GM19025 (cell line): ENCODE measurements around the gene CEP250.
"Not testable (repeated sequence)": the region's sequence is repeated elsewhere in the genome, so short reads cannot be mapped to it uniquely, and the experiment has no call there.

Experiments used
- ATAC-seq: cut with Tn5 transposase; IDR thresholded peaks from one replicate; pipeline ENCODE4 v1.9.1; 2021; ENCODE audit warnings: mild to moderate bottlenecking, low read depth, moderate library complexity; ENCODE audit not compliant: unreplicated experiment

CEP250 gene

DNA sequence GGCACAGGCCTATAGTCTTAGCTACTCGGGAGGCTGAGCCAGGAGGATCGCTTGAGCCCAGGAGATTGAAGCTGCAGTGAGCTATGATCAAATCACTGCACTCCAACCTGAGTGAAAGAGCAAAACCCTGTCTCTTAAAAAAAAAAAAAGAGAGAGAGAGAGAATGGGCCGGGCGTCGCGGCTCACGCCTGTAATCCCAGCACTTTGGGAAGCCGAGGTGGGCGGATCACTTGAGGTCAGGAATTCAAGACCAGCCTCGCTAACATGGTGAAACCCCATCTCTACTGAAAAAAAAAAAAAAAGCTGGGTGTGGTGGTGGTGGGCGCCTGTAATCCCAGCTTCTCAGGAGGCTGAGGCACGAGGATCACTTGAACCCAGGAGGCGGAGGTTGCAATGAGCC is 5.5 kb upstream of the CEP250 start:
- ATAC-seq = not testable (repeated sequence)

DNA sequence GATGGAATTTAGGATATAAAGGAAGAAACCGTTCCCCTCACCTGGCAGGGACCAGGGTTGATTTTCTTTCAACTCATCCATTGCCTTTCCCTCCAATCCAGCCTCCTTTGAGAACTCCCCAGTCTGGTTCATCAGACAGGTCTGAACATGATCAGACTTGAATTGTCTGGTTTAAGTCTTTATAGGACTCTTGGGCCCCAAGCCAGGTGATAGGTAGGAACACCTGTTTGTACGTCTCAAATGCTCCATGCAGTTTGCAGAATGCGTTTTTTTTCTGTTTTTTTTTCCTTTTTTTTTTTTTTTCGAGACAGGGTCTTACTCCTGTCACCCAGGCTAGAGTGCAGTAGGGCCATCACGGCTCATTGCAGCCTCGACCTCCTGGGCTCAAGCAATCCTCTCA is 4.1 kb upstream of the CEP250 start:
- no peak for ATAC-seq

DNA sequence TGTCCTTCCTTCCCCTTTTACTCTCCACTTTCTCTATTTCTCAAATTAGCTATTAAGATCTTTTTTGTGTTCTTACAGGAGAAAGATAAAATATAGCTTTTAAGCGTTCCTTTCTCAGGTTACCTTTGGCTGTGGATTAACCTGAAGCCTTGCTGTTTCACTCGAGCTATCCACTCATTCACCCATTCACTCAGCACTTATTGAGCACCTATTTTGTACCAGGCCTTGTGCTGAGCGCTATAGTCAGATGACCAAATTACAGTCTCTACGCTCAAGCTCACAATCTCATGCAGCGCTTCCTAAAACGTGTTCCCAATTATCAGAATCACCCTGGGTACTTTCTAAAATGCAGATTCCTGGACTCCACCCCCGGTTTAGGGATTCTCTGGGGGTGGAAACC is 1.8 kb upstream of the CEP250 start:
- ATAC-seq = no peak

DNA sequence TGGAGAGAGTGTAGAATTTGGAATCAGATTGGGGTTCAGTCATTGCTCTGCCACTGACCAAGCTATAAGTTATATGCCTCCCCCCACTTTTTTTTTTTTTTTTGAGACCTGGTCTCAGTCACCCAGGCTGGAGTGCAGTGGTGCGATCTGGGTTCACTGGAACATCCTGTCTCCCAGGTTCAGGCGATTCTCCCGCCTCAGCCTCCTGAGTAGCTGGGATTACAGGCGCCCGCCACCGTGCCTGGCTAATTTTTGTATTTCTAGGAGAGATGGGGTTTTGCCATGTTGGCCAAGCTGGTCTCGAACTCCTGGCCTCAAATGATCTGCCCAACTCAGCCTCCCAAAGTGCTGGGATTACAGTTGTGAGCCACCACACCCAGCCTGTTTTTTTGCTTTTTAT is 1.3 kb downstream of the CEP250 start:
- ATAC-seq = not testable (repeated sequence)

DNA sequence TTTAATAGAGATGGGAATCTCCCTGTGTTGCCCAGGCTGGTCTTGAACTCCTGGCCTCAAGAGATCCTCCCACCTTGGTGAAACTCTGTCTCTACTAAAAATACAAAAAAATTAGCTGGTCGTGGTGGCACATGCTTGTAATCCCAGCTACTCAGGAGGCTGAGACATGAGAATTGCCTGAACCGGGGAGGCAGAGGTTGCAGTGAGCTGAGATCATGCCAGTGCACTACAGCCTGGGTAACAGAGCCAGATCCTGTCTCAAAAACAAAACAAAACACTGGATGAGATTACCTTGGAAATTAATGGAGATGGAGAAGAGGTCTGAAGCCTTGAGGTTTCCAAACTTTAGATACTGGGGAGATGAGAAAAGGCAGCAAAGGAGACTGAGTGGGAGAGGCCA is 2.1 kb downstream of the CEP250 start:
- not testable (repeated sequence) for ATAC-seq

DNA sequence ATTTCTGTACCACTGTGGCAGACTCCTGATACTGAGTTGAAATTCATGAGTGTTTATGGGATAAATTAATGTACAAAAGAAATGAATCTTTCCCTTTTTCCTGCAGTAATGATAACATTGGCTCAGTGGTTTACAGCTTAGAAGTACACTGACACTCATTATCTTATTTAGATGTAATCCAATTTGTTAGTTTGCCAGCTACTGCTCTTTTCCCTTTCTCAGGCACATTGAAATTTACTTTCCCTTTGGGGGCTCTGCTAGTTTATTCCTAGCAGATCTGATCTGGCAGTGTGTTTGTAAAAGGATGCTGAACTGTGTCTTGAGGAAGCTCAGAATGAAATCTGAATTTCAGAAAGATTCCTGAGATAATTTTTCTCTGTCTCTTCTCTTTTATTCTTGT is 3.0 kb downstream of the CEP250 start:
- ATAC-seq = no peak

DNA sequence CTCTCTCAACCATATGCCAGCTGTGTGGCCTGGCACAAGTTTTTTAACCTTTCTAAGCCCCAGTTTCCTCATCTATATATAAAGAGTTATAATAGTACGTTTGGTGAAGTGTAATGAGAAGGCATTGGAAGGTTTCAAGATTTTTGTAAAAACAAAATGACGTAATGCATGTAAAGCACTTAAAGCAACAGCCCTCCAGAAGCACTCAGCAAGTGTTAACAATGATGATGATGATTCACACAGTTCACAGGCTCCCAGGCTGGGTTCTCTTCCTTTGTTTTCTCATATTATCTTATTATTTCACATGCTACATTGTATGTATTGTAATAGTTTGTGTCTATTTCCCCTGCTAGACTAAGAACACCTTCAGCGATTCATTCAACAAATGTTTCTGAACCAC is 6.2 kb downstream of the CEP250 start:
- ATAC-seq = no peak

DNA sequence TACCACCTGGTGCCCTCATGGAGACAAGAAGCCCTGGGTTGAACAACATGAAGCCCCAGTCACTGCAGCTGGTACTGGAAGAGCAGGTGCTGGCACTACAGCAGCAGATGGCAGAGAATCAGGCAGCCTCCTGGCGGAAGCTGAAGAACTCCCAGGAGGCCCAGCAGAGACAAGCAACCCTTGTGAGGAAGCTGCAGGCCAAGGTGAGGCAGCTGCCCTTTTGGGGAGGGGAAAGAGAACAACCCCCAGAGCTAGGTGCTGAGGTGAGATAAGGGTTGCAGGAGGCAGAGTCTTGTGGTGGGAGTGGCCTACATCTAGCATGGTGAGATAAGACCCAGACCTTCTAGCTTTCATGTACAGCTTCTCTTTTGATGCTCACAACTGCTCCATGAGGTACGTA is 7.0 kb downstream of the CEP250 start:
- no peak for ATAC-seq

DNA sequence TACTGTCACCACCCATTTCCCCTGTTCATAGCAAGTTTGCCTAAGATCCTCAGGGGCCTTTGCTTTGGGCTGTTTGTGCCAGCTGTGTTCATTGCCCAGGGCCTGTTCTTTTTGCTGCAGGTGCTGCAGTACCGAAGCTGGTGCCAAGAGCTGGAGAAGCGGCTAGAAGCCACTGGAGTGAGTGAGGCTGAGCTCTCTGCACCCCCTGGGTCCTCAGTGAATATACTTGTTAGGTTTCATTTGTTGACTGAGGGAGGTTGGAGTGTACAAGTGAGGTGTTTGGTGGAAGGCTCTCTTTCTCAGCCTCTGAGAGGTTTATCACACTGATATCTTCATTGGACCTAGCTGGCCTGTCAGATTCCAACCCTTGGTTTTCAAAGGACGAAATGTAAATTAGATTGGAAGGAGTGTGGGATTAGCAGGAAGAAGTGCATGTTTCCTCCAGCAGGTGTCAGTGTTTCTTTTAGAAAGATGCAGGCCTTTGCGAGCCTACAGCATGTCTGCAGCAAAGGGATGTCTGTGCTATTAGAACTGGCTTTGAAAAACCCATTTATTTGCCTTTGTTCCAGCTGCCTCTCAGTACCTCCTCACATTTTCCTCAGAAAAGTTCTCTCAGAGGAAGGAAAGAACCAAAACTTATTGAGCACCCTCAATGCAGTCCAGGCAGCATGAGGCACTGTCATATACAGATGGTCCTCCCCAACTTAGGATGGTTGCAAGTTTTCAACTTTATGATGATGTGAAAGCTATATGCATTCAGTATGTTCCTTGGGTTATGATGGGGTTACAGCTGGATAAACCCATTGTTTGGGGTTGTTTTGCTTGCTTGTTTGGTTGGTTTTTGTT is 8.3 kb downstream of the CEP250 start:
- ATAC-seq = no peak

DNA sequence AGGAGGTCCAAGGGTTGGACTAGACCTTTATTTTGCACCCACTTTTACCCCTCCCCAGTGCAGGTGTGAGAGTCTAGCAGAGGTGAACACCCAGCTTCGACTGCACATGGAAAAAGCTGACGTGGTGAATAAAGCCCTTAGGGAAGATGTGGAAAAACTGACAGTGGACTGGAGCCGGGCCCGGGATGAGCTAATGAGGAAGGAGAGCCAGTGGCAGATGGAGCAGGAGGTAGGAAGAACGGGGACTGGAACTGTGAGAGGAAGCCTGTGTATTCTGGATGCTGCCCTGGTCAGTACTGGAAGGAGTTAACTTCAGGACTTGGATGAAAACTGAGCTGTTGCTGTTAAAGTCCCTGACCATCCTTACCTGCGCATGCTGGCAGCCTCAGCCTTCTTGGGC is 10.6 kb downstream of the CEP250 start:
- no peak for ATAC-seq

DNA sequence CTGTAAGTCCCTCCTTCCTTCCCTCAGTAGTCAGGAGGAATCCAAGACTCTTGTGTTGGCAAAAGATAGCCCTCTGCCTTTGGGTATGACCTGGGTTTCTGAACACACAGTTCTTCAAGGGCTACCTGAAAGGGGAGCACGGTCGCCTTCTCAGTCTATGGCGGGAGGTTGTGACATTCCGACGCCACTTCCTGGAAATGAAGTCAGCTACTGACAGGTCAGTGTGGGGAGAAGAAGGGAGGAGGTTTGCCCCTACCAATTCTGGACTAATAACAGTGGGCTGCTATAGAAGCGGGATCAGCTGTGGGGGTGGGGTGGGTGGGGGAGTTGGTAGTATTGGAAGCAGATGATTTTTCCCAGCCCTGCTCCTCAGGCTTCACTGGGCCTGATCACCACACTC is 11.5 kb downstream of the CEP250 start:
- no peak for ATAC-seq

DNA sequence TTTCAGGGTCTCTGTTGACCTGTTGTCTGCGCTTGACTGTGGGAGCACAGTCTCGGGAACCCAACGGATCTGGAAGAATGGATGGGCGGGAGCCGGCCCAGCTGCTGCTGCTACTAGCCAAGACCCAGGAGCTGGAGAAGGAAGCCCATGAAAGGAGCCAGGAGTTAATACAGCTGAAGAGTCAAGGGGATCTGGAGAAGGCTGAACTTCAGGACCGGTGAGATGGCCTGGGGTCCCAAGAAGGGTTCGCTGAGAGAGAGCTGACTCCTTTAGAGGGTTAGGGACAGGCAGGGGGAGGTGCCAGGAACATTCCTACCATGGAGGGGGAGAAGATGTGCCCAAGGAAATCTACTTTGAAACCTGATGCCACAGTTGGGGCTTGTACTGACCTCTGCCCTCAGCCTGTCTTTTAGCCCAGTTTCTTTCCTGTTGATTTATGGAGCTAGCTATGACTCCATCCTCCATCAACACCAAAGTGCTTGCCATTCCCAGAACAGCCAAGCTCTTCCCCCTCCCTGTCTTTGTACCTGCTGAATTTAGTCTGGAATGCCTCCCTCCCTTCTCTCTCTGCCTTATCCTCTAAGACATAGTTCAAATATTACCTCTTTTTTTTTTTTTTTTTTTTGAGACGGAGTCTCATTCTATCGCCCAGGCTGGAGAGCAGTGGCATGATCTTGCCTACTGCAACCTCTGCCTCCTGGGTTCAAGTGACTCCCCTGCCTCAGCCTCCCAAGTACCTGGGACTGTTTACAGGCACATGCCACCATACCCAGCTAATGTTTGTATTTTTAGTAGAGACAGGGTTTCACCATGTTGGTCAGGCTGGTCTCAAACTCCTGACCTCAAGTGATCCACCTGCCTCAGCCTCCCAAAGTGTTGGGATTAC is 12.2 kb downstream of the CEP250 start:
- no peak for ATAC-seq

DNA sequence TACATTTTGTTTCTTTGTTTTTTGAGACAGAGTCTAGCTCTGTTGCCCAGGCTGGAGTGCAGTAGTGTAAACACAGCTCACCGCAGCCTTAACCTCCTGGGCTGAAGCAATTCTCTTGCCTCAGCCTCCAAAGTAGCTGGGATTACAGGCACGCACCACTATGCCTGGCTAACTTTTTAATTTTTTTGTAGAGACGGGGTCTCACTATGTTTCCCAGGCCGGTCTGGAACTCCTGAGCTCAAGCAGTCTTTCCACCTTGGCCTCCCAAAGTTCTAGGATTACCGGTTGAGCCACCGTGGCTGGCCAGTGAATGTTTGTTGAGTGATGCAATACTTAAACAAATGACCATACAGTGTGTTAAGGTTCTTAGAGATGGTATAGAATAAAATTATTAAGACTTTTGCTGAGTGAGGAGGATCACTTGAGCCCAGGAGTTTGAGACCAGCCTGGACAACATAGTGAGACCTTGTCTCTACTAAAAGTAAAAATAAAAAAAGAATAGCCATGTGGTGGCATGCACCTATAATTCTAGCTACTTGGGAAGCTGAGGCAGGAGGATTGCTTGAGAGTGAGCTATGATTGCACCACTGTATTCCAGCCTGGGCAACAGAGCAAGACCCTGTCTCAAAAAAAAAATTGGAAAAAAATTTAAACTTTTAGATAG is 13.4 kb downstream of the CEP250 start:
- ATAC-seq = no peak

DNA sequence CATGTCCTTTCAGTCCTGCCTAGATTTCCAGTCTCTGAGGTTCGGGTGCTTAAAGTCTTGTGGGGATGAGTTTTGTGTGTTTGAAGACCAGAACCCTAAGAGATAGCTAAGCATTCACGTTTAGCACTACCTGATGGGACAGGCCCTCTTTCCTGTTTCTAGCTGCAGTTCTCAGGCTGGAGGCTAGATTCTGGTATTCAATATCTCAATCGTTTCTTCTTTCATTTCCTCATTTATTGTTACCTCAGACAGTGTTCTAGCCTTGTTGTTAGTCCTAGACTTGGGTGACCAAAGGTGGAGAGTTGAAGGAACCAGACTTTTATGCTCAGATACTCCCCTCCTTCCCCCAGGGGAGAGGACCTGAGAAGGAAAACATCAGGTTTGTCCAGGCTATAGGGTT is 16.8 kb downstream of the CEP250 start:
- ATAC-seq = no peak

DNA sequence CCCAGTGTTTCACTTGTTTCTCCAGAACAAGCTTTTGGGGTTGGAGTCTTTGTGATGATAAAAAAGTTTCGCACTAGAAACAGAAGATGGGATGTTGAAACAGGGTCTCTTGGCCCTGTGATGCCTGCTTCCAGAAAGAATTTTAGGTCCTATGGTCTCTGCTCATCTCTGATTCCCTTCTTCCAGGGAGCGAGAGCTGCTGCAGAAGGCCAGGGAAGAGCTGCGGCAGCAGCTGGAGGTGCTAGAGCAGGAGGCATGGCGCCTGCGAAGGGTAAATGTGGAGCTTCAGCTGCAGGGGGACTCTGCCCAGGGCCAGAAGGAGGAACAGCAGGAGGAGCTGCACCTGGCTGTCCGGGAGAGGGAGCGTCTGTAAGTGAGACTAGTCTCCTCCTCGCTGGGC is 18.3 kb downstream of the CEP250 start:
- ATAC-seq = no peak

DNA sequence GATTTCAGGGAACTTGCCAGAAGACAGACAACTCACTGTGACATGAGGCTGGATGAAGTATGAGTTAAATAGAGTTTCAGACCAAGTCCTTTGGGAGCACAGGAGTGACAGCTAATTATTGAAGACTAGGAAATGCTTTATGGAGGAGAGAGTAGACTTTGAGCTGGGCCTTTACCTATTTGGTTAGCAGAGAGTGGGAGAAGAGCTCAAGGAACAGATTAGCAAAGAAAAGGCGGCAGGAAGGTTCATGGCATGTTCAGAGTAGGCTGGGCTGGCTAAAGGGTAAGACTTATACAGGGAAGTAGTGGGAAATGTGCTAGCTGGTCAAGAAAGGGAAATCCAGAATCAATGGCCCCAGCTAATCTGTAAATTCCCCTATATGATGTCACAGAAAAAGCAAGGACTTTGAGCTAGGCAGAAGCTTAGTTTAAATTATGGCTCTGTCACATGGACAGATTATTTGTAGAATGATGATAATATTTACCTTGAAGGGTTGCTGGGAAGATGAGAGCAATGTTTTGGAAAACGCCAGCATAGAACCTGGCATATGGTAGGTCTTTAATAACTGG is 19.0 kb downstream of the CEP250 start:
- ATAC-seq = no peak

DNA sequence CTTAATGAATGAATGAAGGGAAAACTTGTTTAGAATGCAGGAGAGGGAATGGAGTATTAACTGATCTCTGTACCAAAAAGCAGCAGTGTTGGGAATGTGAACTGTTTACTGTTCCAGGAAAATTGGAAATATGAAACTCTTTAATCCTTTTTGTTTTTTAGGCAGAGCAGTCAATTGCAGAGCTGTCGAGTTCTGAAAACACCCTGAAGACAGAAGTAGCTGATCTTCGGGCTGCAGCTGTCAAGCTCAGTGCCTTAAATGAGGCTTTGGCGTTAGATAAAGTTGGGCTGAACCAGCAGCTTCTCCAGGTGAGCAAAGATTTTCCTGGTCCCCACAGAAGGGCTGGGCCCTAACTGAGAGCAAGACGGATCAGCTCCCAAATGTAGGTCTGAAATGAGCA is 20.9 kb downstream of the CEP250 start:
- no peak for ATAC-seq

DNA sequence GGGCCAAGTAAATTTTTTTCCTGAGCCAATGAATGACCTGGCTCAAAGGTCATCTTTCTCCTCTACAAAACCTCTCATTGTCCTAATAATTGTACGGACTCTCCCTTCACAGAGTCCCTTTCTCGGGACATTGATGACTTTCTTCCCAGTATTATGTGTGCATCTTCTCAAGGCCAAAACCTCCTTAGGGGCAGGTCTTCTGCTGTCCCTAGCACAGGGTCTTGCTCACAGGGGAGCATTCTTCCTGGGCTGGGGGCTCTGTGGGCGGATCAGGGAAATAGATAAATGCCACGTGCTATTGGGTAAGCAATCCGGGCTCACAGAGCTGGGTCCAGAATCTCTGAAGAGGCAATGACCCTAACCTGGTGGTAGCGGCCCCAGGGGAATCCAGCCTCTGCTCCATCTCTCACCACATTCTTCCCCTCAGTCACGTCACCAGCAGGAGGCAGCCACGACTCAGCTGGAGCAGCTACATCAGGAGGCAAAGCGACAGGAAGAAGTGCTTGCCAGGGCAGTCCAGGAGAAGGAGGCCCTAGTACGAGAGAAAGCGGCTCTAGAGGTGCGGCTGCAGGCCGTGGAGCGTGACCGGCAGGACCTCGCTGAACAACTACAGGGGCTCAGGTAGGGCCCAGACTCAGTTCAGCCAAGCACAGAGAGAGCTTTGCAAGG is 23.5 kb downstream of the CEP250 start:
- no peak for ATAC-seq

DNA sequence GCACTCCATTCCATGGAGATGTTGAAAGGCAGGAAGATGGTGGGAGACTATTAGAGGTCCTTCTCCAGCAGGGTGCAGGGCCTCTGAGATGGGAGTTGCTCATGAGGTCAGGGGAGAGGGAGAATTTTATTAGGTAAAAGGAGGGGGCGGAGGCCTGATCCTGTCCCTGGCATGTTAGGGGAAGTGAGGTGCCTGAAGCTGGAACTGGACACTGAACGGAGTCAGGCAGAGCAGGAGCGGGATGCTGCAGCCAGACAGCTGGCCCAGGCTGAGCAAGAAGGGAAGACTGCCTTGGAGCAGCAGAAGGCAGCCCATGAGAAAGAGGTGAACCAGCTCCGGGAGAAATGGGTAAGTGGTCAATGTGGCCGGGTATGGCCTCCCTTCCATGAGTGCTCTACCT is 24.4 kb downstream of the CEP250 start:
- no peak for ATAC-seq

DNA sequence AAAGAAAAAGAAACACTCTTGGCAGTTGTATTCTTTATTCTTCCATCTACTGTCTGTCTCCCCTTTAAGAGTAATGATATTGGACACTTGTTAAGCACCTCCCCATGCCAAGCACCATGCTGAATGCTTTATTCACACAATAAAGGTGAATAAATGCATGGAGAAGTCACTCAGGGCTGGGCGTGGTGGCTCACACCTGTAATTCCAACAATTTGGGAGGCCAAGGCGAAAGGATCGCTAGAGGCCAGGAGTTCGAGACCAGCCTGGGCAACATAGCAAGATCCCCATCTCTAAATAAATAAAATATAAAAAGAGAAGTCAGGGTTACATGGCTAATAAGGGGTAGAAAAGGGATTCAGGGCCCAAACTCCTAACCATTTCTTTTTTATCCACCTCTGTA is 32.1 kb downstream of the CEP250 start:
- ATAC-seq = no peak
